NCI-H226 (cell line): ENCODE results near the gene YRDC.

Experiments used
- DNase-seq: peaks from one replicate; pipeline ENCODE4 v3.0.0-alpha.2; 2015

Gene YRDC

DNA sequence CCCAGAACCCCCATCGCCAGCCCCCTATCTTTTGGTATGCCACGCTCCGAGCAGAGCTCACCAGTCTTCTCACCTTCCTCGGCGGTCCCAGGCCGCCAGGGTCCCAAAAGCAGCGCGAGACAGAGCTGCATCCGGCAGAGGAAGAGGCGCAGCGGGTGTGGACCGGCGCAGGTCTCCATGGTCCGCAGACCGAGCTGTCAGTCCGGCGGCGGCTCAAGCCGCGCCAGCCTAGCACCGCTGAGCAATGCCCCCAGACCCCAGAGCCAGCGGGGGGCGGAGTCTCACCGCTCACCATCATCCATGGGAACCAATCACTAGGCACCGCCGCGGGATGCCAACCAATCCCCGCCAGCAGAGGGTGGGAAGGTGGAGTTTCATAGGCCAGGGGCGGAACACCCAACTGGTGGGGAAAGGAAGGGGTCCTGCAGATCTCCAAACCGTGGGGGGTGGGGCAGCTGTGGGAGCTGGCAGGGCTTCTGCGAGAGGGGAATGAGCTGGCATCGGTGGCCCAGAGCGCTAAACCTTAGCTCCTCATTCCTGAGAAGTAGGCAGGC, 43.0 kb downstream of the YRDC start, which contains the start of gene EPHA10:
TSS of gene EPHA10 (minus strand) at position 233 of the 554 bp plus-strand sequence. CDS start at position 179, 54 bp downstream.
- no peak for DNase-seq

DNA sequence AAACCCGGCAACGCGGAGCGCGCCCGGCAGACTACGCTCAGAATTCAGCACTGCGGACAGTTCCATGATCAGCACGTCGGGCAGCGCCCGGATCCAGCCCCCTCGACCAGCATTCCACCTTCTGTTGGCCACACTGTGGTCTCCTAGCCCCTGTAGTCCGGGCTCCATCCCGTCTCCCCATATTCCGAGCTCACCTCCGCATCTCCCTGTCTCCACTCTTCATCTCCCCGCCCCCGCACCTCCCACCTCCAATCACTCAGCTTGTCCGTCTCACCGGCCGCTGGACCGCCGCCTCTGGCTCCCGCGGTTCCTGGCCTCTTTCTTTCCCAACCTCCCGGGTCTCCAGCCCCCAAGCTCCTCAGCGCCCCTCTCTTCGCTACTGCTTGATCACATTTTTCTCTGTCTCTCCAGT, 43.6 kb downstream of the YRDC start:
- DNase-seq = peak; percentile 20

DNA sequence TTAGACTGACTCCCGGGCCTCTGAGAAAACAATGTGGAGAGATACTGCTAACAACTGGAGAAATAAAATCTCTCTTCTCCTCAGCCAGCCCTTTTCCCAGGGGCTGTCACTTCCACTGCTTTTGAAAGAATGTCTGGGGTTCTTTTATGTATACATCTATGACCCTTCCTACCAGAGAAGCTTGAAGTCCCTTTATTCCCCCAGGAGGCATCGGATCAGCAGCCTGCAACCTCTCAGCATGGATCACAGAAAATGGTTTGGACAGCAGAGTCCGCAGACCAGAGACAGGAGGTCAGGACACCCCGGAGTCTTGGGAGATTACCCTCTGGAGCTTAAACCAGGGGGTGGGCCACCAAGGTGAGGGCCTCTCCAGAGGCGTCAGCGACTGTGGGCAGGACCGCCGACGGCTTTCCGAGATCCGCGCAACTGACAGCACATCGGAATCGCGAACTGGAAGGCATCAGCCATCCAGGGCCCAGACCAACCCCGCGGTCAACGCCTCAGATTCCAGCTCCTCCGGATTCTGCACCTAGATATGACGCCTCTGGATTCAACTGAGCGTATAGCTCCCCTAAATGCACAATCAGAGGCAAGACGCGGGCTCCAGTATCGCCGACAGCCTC, 44.1 kb downstream of the YRDC start:
- no peak for DNase-seq

DNA sequence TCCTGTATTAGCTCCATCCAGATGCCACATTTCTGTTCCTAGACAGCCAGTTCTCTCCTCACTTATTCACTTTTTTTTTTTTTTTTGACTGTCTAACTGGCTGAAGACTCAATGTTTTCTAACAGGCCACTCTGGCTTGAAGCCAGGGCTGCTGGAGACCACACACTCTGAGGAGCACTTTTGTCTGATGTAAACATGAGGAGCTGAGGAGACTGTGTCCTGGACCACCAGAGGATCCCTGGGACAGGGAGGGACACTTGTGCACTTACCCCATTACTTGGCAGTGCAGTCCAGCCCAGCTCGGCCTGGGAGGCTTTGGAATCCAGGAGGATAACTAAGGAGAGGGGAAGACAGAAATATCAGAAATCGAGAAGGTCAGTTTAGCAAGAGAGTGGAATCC, 45.5 kb downstream of the YRDC start:
- DNase-seq = no peak

DNA sequence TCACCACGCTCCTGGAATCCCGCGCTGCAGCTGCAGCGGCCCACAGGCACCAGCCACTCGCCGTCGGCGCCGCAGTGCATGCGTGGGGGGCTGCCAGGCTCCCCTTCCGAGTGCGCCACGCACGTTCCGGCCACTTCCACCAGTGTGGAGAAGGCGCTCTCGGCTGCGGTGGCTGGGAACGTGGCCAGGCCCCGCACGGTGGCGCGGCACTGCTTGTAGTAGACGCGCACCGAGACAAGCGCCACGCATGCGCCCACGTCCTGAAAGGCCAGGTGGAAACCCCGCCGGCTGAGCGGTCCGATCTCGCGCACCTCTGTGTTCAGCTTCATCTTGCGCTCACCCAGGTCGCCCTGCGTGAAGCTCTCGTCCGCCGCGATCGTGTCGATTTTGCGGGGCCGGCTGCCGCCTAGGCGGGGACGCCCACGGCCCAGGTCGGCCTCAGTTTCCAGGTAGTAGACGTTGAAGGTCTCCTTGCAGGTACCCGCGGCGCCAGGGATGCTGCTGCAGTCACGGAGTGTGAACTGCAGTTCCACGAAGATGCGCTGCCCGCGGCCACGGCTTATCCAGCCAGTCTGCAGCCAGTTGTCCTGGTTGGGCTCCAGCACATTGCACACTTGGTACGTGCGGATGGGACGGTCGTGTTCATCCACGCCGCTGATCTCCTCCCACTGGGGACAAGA, 46.5 kb downstream of the YRDC start:
- no peak for DNase-seq

DNA sequence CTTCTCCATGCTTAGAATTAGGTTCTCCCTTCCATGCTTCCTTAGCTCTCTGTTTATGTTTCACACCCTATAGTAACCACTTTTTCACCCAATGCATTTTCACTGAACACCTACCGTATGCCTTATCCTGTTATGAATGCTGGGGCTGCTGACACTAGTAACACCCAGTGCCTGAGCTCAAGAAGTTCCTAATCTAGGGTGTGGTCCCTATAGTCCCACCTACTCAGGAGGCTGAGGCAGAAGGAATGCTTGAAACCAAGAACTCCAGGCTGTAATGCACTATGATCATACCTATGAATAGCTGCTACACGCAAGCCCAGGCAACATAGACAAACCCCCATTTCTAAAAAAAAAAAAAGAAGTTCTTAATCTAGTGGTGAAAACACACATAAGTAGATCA, 48.6 kb downstream of the YRDC start:
- DNase-seq = no peak

DNA sequence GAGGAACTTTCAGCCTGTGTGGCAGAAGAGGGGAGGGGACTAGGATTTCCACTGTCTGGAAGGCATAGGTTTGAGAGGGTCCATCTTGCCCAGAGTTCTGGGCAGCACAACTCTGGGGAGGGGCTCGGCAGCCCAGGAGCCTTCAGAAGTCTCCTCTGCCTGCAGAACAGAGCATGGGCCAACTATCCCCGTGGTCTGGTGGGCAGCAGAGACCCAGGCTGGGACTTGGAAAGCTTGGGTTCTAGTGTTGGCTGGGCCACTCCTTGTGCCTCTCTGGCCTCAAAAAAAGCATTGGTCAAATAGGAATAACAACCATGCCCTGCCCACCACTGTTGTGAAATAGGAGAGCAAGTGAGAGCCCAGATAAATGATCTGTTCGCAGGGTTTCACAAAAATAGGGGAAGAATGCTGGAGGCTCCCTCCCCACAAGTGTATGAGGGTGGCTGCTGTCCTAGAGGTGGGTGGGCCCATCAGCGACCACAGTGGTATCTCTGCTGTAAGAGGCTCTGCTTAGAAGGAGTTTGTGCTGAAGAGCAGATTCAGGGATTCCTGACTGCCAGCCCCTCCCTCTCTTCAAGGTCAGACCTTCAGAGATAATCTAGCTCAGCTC, 52.0 kb downstream of the YRDC start:
- no peak for DNase-seq

DNA sequence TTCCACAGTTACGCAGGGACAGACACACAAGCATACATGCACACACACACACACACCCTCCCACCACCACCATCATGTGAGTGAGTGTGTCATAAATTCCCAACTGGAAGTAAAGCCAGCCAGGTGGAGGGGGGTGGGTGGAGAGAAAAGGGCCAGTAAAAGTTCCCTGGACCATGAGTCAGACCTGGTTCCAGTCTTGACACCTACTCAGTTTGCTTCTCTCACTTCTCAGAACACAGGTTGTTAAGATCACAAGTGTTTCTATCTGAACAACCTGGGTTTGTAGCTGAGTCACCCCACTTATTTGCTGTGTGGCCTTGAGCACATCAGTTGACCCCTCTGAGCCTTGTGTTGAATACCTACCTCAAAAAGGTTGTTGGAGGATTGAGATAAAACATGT, 52.7 kb downstream of the YRDC start:
- peak; percentile 51 for DNase-seq

DNA sequence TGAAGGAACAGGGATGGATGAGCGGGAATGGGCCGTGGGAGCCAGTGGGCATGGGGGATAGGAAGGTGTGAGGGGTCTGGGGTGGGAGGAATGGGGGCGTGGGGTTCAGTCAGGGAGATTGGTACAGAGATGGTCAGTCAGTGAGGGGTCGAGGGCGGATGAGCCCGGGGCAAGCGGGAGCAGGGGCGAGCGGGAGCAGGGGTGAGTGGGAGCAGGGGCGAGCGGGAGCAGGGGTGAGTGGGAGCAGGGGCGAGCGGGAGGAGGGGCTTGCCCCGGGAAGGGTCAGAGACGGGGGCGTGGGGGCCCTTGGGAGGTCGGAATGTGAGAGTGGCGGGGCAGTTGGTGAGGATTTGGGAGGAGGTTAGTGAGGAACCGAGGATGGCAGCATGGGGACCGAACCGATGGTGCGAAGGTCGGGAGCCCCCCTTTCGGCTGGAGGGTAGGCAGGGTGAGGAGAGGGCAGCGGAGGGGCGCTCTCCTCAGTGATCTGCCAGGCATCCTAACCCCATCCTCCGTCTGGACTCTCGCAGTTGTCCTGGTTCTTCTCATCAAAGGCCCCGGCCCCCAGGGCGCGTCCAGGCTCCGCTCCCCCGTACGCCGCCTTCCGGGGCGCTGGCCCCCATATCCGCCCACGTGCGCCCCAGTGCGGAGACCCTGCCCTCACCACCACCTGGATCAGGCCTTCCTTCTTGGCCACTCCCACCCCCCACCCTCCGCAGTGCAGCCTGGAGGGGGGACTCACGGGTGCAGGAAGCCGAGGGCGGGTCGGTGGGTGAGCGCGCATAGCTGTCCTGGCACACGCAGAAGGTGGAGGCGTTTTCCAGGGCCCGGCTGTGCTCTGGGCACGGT, 54.3 kb downstream of the YRDC start:
- no peak for DNase-seq
